ENCODE measurements around the gene HNRNPM. TPM values are rescaled to one million over a fixed set of nuclear protein-coding genes. Genes with fewer than 3 reads are reported as not detected.

The HNRNPM gene, protein sequence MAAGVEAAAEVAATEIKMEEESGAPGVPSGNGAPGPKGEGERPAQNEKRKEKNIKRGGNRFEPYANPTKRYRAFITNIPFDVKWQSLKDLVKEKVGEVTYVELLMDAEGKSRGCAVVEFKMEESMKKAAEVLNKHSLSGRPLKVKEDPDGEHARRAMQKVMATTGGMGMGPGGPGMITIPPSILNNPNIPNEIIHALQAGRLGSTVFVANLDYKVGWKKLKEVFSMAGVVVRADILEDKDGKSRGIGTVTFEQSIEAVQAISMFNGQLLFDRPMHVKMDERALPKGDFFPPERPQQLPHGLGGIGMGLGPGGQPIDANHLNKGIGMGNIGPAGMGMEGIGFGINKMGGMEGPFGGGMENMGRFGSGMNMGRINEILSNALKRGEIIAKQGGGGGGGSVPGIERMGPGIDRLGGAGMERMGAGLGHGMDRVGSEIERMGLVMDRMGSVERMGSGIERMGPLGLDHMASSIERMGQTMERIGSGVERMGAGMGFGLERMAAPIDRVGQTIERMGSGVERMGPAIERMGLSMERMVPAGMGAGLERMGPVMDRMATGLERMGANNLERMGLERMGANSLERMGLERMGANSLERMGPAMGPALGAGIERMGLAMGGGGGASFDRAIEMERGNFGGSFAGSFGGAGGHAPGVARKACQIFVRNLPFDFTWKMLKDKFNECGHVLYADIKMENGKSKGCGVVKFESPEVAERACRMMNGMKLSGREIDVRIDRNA
- 59.0 TPM for total RNA-seq

DNA sequence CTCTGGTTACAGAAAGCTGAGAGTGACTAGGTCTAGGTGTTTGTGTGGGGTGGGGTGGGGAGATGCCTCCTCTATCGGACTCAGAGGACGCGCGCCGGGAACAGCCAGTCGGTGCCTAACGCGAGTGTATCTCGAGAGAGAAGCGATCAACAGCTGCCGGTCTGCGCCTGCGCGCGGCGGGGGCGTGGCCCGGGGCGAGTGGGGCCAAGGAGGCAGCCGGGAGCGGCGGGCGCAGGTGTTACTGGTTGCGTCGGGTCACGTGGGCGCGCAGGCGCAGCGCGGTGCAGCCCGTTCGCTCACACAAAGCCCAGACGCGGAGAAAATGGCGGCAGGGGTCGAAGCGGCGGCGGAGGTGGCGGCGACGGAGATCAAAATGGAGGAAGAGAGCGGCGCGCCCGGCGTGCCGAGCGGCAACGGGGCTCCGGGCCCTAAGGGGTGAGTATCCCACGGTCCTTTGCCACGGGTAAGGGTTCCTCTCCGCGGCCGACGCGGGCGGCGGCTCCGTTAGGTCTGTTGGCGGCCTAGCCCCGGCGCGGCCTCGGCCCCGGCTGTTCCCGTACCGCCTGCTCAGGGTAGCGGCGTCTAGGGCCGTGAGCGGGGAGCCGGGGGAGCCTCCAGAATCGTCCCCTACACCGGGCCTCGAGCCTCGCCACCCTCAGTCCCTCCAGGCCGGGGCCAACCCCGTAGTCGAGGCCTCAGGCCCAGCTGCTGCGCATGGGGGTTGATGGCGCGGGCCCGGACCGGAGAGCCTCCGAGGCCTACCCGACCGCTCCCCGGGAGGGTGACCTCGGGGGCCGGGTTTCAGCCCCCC is at the start of gene HNRNPM:
Gene HNRNPM, plus strand, starts transcription at position 299 of the 811 bp plus-strand sequence. Its CDS starts 24 bp downstream, at position 323.
- H3K27ac ChIP-seq (ENCODE audit: low read depth, low read length): peak within 1 kb of the TSS; percentile 99
- H3K9me3 ChIP-seq (ENCODE audit: control insufficient read depth in 3 of 3, low read length in 3 of 3): no peaks in the 10 kb centered on the region
- peak within 1 kb of the TSS; percentile 89 to 95 (median 91) for H3K4me3 ChIP-seq (ENCODE audit: low read length in 3 of 3)
- no peaks in the 10 kb centered on the region for H3K27me3 ChIP-seq (ENCODE audit: control insufficient read depth in 3 of 3, insufficient read depth in 3 of 3, low read length in 3 of 3)
- peak within 1 kb of the TSS; percentile 98 to 99 (median 99) for H3K9ac ChIP-seq (ENCODE audit: low read depth in 1 of 3, low read length in 3 of 3)
- H3K36me3 ChIP-seq (ENCODE audit: control insufficient read depth in 3 of 3, insufficient read depth in 3 of 3, low read length in 3 of 3): peaks cover 2 to 9% (median 8%) of the 10 kb centered on the region in 3 donors
- H3K4me1 ChIP-seq (ENCODE audit: control insufficient read depth in 3 of 3, insufficient read depth in 3 of 3, low read length in 3 of 3): peaks cover 31 to 41% (median 40%) of the 10 kb centered on the region in 3 donors

DNA sequence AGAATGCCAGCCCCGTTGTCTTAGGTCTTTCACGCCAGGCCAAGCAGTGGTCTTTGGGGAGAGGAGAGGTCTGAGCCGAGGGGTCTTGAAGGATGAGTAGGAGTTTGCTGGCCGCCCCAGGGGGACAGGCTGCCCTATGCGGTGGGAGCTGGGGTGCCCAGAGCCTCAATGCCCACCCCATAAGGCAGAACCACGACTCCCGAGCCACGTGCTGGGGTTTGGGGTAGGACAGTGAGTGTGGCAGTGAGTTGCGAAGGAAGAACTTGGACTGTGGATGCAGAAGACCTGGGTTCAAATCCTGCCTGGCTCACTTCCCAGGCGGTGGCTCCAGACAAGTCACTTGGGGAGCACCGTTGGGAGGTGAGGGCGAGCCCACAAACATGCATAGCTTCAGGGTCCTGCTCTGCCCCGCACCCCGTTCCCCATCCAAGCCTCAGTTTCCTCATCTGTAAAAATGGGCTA is 49.1 kb upstream of the HNRNPM start:
- no peaks in the 10 kb centered on the region for H3K9me3 ChIP-seq (ENCODE audit: control insufficient read depth in 3 of 3, low read length in 3 of 3)
- no peak overlapping the region for H3K4me3 ChIP-seq (ENCODE audit: low read length in 3 of 3)
- H3K9ac ChIP-seq (ENCODE audit: low read depth in 1 of 3, low read length in 3 of 3): peak overlapping the region in 1 of 3 donors; percentile 25
- H3K36me3 ChIP-seq (ENCODE audit: control insufficient read depth in 3 of 3, insufficient read depth in 3 of 3, low read length in 3 of 3): peaks cover 9 to 17% (median 12%) of the 10 kb centered on the region in 3 donors
- no peaks in the 10 kb centered on the region for H3K27me3 ChIP-seq (ENCODE audit: control insufficient read depth in 3 of 3, insufficient read depth in 3 of 3, low read length in 3 of 3)
- H3K27ac ChIP-seq (ENCODE audit: low read depth, low read length): peak overlapping the region; percentile 100
- H3K4me1 ChIP-seq (ENCODE audit: control insufficient read depth in 3 of 3, insufficient read depth in 3 of 3, low read length in 3 of 3): peaks cover 58 to 73% (median 69%) of the 10 kb centered on the region in 3 donors

DNA sequence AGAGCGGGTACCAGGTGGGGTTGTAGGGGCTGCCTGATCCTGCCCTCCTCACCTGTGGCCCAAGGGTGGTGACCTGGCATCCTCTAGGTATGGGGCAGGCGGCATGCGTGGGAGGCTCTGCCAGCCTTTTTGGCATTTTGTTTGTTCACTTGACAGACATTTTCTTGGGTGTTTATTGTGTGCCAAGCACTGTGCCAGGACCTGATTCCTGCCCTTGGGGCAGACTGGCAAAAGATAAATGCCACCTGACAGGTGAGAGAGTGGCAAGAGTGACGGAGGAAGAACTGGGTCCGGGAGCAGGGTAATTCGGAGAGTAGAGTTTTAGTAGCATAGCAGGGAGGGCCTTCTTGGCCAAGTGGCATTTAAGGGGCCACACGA is 48.6 kb upstream of the HNRNPM start:
- H3K4me1 ChIP-seq (ENCODE audit: control insufficient read depth in 3 of 3, insufficient read depth in 3 of 3, low read length in 3 of 3): peaks cover 55 to 68% (median 65%) of the 10 kb centered on the region in 3 donors
- no peak overlapping the region for H3K4me3 ChIP-seq (ENCODE audit: low read length in 3 of 3)
- no peaks in the 10 kb centered on the region for H3K9me3 ChIP-seq (ENCODE audit: control insufficient read depth in 3 of 3, low read length in 3 of 3)
- peak overlapping the region in 2 of 3 donors; percentile 14 to 25 for H3K9ac ChIP-seq (ENCODE audit: low read depth in 1 of 3, low read length in 3 of 3)
- no peaks in the 10 kb centered on the region for H3K27me3 ChIP-seq (ENCODE audit: control insufficient read depth in 3 of 3, insufficient read depth in 3 of 3, low read length in 3 of 3)
- H3K36me3 ChIP-seq (ENCODE audit: control insufficient read depth in 3 of 3, insufficient read depth in 3 of 3, low read length in 3 of 3): peaks cover 9 to 17% (median 12%) of the 10 kb centered on the region in 3 donors
- peak overlapping the region; percentile 7 for H3K27ac ChIP-seq (ENCODE audit: low read depth, low read length)

DNA sequence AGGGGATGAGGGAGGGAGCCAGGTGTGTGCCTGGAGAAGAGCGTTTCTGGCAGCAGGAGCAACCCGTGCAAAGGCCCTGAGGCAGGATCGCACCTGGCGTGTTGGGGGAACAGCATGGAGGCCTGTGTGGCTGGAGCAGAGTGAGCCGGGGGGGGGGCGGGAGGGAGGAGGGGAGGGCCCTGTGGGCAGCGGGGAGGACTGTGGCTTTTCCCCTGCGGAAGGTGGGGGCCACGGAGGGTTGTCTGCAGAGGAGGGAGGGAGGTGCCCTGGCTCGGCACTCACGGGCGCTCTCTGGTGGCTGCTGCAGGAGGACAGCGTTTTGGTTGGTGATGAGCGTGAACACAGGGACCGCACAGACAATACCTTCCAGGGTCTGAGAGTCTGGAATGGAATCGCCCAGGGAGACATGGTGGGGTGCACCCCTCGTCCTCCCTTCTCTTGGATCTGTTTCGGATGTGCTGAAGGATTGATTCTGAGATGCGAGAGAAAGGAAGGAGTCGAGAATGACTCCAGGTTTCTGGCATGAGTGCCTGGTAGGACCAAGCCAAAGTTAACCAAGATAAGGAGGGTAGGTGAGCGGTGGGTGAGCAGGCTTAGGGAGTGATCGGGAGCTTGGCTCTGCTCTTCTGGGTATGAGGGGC is 48.1 kb upstream of the HNRNPM start:
- peaks cover 10 to 17% (median 12%) of the 10 kb centered on the region in 3 donors for H3K36me3 ChIP-seq (ENCODE audit: control insufficient read depth in 3 of 3, insufficient read depth in 3 of 3, low read length in 3 of 3)
- no peak overlapping the region for H3K4me3 ChIP-seq (ENCODE audit: low read length in 3 of 3)
- peaks cover 49 to 63% (median 60%) of the 10 kb centered on the region in 3 donors for H3K4me1 ChIP-seq (ENCODE audit: control insufficient read depth in 3 of 3, insufficient read depth in 3 of 3, low read length in 3 of 3)
- no peaks in the 10 kb centered on the region for H3K9me3 ChIP-seq (ENCODE audit: control insufficient read depth in 3 of 3, low read length in 3 of 3)
- no peaks in the 10 kb centered on the region for H3K27me3 ChIP-seq (ENCODE audit: control insufficient read depth in 3 of 3, insufficient read depth in 3 of 3, low read length in 3 of 3)
- H3K27ac ChIP-seq (ENCODE audit: low read depth, low read length): no peak overlapping the region
- no peak overlapping the region for H3K9ac ChIP-seq (ENCODE audit: low read depth in 1 of 3, low read length in 3 of 3)

DNA sequence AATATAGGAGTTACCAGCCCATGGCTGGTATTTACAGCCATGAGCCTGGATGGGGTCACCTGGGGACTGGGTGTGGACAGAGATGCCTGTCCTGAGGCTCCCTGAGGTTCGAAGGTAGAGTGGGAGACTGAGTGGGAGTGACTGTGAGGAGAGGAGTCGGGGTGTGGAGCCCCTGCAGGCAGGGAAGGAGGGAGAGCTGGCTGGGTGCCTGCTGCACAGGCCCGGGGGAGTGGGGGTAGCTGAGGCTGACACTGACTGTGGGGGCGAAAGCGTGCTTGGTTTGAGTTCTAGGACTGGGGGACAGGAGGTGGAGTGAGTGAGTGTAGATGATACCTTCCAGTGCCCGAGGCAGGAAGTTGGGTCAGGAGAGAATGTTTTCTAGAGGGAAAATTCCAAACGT is 47.5 kb upstream of the HNRNPM start:
- H3K4me3 ChIP-seq (ENCODE audit: low read length in 3 of 3): no peak overlapping the region
- H3K4me1 ChIP-seq (ENCODE audit: control insufficient read depth in 3 of 3, insufficient read depth in 3 of 3, low read length in 3 of 3): peaks cover 44 to 57% (median 54%) of the 10 kb centered on the region in 3 donors
- H3K36me3 ChIP-seq (ENCODE audit: control insufficient read depth in 3 of 3, insufficient read depth in 3 of 3, low read length in 3 of 3): peaks cover 16 to 23% (median 17%) of the 10 kb centered on the region in 3 donors
- no peak overlapping the region for H3K27ac ChIP-seq (ENCODE audit: low read depth, low read length)
- H3K9me3 ChIP-seq (ENCODE audit: control insufficient read depth in 3 of 3, low read length in 3 of 3): no peaks in the 10 kb centered on the region
- no peaks in the 10 kb centered on the region for H3K27me3 ChIP-seq (ENCODE audit: control insufficient read depth in 3 of 3, insufficient read depth in 3 of 3, low read length in 3 of 3)
- H3K9ac ChIP-seq (ENCODE audit: low read depth in 1 of 3, low read length in 3 of 3): no peak overlapping the region

DNA sequence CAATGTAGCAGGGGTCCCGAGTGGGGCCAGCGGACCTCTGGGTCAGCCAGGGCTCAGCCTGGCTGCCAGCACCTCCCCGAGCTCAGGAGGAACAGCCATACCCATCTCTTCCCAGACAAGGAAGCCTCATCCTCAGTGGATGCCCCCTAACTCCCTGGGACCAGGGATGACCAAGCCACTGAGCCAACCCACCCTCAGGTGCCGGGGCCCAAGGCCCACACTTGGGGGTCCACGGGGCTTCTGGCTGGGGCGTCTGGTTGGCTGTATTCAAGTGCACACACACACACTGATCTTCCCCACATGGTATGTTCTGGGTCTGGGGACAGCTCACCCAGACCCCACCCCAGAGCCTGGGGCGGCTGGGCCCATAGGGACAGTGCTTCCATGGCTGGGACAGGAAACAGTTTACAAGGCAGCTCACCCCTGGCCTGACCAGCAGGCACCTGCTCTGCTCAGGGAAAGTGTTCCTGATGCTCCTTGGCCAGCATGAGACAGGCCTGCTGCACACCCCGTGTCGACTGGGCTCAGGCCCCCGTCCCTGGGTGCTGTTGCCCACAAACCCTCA is 46.9 kb upstream of the HNRNPM start:
- no peaks in the 10 kb centered on the region for H3K27me3 ChIP-seq (ENCODE audit: control insufficient read depth in 3 of 3, insufficient read depth in 3 of 3, low read length in 3 of 3)
- peak overlapping the region in 1 of 3 donors; percentile 40 for H3K9ac ChIP-seq (ENCODE audit: low read depth in 1 of 3, low read length in 3 of 3)
- H3K4me1 ChIP-seq (ENCODE audit: control insufficient read depth in 3 of 3, insufficient read depth in 3 of 3, low read length in 3 of 3): peaks cover 42 to 52% (median 50%) of the 10 kb centered on the region in 3 donors
- no peak overlapping the region for H3K4me3 ChIP-seq (ENCODE audit: low read length in 3 of 3)
- H3K27ac ChIP-seq (ENCODE audit: low read depth, low read length): no peak overlapping the region
- H3K36me3 ChIP-seq (ENCODE audit: control insufficient read depth in 3 of 3, insufficient read depth in 3 of 3, low read length in 3 of 3): peaks cover 18 to 28% (median 23%) of the 10 kb centered on the region in 3 donors
- no peaks in the 10 kb centered on the region for H3K9me3 ChIP-seq (ENCODE audit: control insufficient read depth in 3 of 3, low read length in 3 of 3)

DNA sequence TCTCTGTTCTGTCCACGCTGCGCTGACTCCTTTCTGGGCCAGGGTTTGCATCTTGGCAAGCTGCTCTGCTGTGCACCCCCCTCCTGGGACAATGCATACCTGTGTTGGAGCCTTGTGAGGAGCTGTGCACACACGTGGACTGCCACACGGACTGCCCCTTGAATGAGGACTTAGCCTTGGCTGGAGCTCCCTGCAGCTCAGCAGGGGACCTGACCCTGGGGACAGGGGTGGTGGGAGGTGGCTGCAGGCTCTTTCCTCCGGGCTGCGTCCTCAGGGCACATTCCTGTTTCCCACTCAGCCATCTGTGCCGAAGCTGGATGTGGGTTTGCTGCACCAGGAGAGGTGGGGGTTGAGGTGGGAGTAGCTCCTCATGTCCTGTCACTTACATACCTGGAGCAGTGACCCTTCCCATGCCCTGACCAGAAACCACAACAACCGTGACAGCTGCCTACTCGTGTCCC is 46.4 kb upstream of the HNRNPM start:
- Histone ChIP-seq H3K9me3 (ENCODE audit: control insufficient read depth in 3 of 3, low read length in 3 of 3) (no peaks in the 10 kb centered on the region), H3K36me3 (ENCODE audit: control insufficient read depth in 3 of 3, insufficient read depth in 3 of 3, low read length in 3 of 3) (peaks cover 18 to 33% (median 28%) of the 10 kb centered on the region in 3 donors), H3K27ac (ENCODE audit: low read depth, low read length) (no peak overlapping the region), H3K9ac (ENCODE audit: low read depth in 1 of 3, low read length in 3 of 3) (peak overlapping the region in 1 of 3 donors; percentile 40), H3K4me3 (ENCODE audit: low read length in 3 of 3) (no peak overlapping the region), H3K4me1 (ENCODE audit: control insufficient read depth in 3 of 3, insufficient read depth in 3 of 3, low read length in 3 of 3) (peaks cover 37 to 47% (median 45%) of the 10 kb centered on the region in 3 donors), H3K27me3 (ENCODE audit: control insufficient read depth in 3 of 3, insufficient read depth in 3 of 3, low read length in 3 of 3) (no peaks in the 10 kb centered on the region)

DNA sequence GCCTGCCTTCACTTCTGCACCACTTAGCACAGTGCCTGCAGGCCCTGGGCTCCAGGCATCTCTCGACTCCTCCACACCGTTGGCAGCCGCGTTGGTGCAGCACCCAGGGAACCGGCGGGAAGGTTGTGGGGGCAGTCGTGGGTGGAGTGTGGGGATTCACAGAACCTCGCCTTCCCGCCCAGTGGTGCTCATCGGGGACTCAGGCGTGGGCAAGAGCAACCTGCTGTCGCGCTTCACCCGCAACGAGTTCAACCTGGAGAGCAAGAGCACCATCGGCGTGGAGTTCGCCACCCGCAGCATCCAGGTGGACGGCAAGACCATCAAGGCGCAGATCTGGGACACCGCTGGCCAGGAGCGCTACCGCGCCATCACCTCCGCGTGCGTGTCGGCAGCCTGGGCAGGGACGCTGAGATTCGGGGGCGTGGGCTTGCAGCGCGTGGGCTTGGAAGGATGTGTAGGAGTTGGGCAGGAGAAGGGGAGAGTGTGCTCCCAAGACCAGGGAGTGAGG is 45.0 kb upstream of the HNRNPM start:
- Histone ChIP-seq H3K4me3 (ENCODE audit: low read length in 3 of 3) (no peak overlapping the region), H3K36me3 (ENCODE audit: control insufficient read depth in 3 of 3, insufficient read depth in 3 of 3, low read length in 3 of 3) (peaks cover 22 to 38% (median 31%) of the 10 kb centered on the region in 3 donors), H3K4me1 (ENCODE audit: control insufficient read depth in 3 of 3, insufficient read depth in 3 of 3, low read length in 3 of 3) (peaks cover 23 to 34% (median 32%) of the 10 kb centered on the region in 3 donors), H3K27me3 (ENCODE audit: control insufficient read depth in 3 of 3, insufficient read depth in 3 of 3, low read length in 3 of 3) (no peaks in the 10 kb centered on the region), H3K9me3 (ENCODE audit: control insufficient read depth in 3 of 3, low read length in 3 of 3) (no peaks in the 10 kb centered on the region), H3K27ac (ENCODE audit: low read depth, low read length) (no peak overlapping the region), H3K9ac (ENCODE audit: low read depth in 1 of 3, low read length in 3 of 3) (no peak overlapping the region)
